Esophagus muscularis mucosa (tissue), 4 donors: Measurements from ENCODE around the gene MFSD12. TPM values are rescaled to one million over a fixed set of nuclear protein-coding genes. Genes with fewer than 3 reads are reported as not detected.

ENCODE experiments used
- DNase-seq: peaks from one replicate; pipeline ENCODE4 v3.0.0-alpha.2; 2017; ENCODE audit errors: extremely low spot score
- H3K27ac ChIP-seq, 4 donors: fragments of 200-600 bp; sonication (generic); replicated peaks in 1 of 4; 1 replicate in 3 of 4; 2 replicates in 1 of 4; pipeline ENCODE4 v1.5.1; 2016 to 2019; ENCODE audit warnings: mild to moderate bottlenecking in 1 of 4
- H3K27me3 ChIP-seq, 4 donors: fragments of 200-600 bp; sonication (generic); one replicate each; pipeline versions ENCODE4 v1.5.1 to v1.6.0; 2016 to 2019
- H3K36me3 ChIP-seq, 4 donors: fragments of 200-600 bp; sonication (generic); one replicate each; pipeline ENCODE4 v1.5.1; 2016 to 2019
- H3K4me1 ChIP-seq, 4 donors: fragments of 200-600 bp; sonication (generic); one replicate each; pipeline ENCODE4 v1.5.1; 2016 to 2019
- H3K4me3 ChIP-seq, 4 donors: fragments of 200-600 bp; sonication (generic); 1 replicate in 2 of 4; 2 replicates in 2 of 4; pipeline ENCODE4 v1.5.1; 2016 to 2019; ENCODE audit warnings: mild to moderate bottlenecking in 4 of 4, moderate library complexity in 1 of 4
- H3K9me3 ChIP-seq, 4 donors: fragments of 200-600 bp; sonication (generic); 1 replicate in 3 of 4; 2 replicates in 1 of 4; pipeline ENCODE4 v1.5.1; 2016 to 2019
- CTCF ChIP-seq, 3 experiments: fragments of 200-600 bp in 2 of 3; fragments of 450-650 bp in 1 of 3; sonication (generic) in 2 of 3; IDR thresholded peaks; one replicate each; pipeline ENCODE4 v1.5.1; 2017 to 2019; ENCODE audit warnings: antibody characterized with exemption in 3 of 3, mild to moderate bottlenecking in 2 of 3, moderate library complexity in 1 of 3
- EP300 ChIP-seq: sonication (generic); formaldehyde crosslinking; IDR thresholded peaks from one replicate; pipeline ENCODE4 v1.6.1; 2017; ENCODE audit warnings: antibody characterized with exemption
- POLR2A ChIP-seq: fragments of 450-650 bp; IDR thresholded peaks from one replicate; pipeline ENCODE4 v1.6.1; 2017; ENCODE audit warnings: antibody characterized with exemption, moderate library complexity, mild to moderate bottlenecking, low read depth
- POLR2AphosphoS5 ChIP-seq, 2 donors: sonication (generic); formaldehyde crosslinking; IDR thresholded peaks; one replicate each; pipeline ENCODE4 v1.6.1; 2017; ENCODE audit warnings: antibody characterized with exemption in 2 of 2
- WGBS: methylation state at CpG from one replicate; pipeline ENCODE4 v1.1.5; 2018; 5-methylcytosine and 5-hydroxymethylcytosine counted together
- intact Hi-C: fragments of 100-400 bp; cut with DNase I; formaldehyde crosslinking; loops from one replicate; pipeline ENCODE4 v1.15.1; 2023
- total RNA-seq, 4 donors: library from RNA; depleted of rRNA; stranded (reverse); fragments of >200 nt; gene quantifications; one replicate each; pipeline versions ENCODE4 v1.1.0 to v1.2.1, GENCODE V29; 2016

The MFSD12 gene
- total RNA-seq, 4 donors from 2014 or later = 28.2 to 87.0 (median 62.4) TPM

- DNase-seq = no peak
- Histone ChIP-seq H3K27me3 (no peaks in the 10 kb centered on the region), H3K4me3 (peak overlapping the region; percentile 70 to 95 (median 84)), H3K36me3 (no peaks in the 10 kb centered on the region), H3K9me3 (no peaks in the 10 kb centered on the region), H3K27ac (peak overlapping the region; percentile 82 to 87 (median 84)), H3K4me1 (peaks cover 27 to 57% (median 55%) of the 10 kb centered on the region in 4 donors)
- 0% methylated on average over 12 of the region's 60 CpGs for WGBS
- intact Hi-C loops = loop anchor here (5.0 kb wide), 1 partner anchor 60 kb away; no protein-coding TSS in a partner anchor
- TF ChIP-seq POLR2AphosphoS5 (IDR thresholded peaks at IDR 0.05) = no peak
- TF ChIP-seq CTCF (IDR thresholded peaks at IDR 0.05) = peak in 1 of 3 experiments; percentile 13
- TF ChIP-seq EP300 = no peak
- no peak for TF ChIP-seq POLR2A
These were observed 367 bp downstream of the MFSD12 start for GRCh38 chr19:3556978-3557460.

- intact Hi-C loops = loop anchor here (5.0 kb wide), 1 partner anchor 61 kb away; no protein-coding TSS in a partner anchor
- Histone ChIP-seq H3K4me1 (peaks cover 27 to 57% (median 55%) of the 10 kb centered on the region in 4 donors), H3K27ac (peak overlapping the region; percentile 82 to 87 (median 84)), H3K36me3 (no peaks in the 10 kb centered on the region), H3K4me3 (peak overlapping the region; percentile 70 to 95 (median 84)), H3K9me3 (no peaks in the 10 kb centered on the region), H3K27me3 (no peaks in the 10 kb centered on the region)
- 28% methylated on average over 9 of the region's 9 CpGs for WGBS
- TF ChIP-seq CTCF (IDR thresholded peaks at IDR 0.05) = no peak
- TF ChIP-seq POLR2AphosphoS5 (IDR thresholded peaks at IDR 0.05) = no peak
- no peak for TF ChIP-seq POLR2A
- no peak for TF ChIP-seq EP300
- DNase-seq = no peak
These were observed 886 bp downstream of the MFSD12 start for GRCh38 chr19:3556423-3556977.

GRCh38 chr19:3555653-3556422, 1.5 kb downstream of the MFSD12 start:
- no peak for DNase-seq
- Histone ChIP-seq H3K27ac (peak overlapping the region in 1 of 4 donors; percentile 83), H3K9me3 (no peaks in the 10 kb centered on the region), H3K4me3 (peak overlapping the region; percentile 70 to 95 (median 84)), H3K27me3 (no peaks in the 10 kb centered on the region), H3K36me3 (peaks cover 0 to 6% (median 3%) of the 10 kb centered on the region in 4 donors), H3K4me1 (peaks cover 27 to 57% (median 55%) of the 10 kb centered on the region in 4 donors)
- TF ChIP-seq POLR2A (no peak), EP300 (no peak), CTCF (IDR thresholded peaks at IDR 0.05) (no peak), POLR2AphosphoS5 (IDR thresholded peaks at IDR 0.05) (no peak)
- WGBS = 82% methylated on average over 12 of the region's 15 CpGs
- intact Hi-C loops = loop anchor here (5.0 kb wide), 1 partner anchor 61 kb away; no protein-coding TSS in a partner anchor

GRCh38 chr19:3554254-3555083, 2.9 kb downstream of the MFSD12 start:
- TF ChIP-seq POLR2A (no peak), CTCF (IDR thresholded peaks at IDR 0.05) (no peak), POLR2AphosphoS5 (IDR thresholded peaks at IDR 0.05) (no peak), EP300 (no peak)
- Histone ChIP-seq H3K9me3 (no peaks in the 10 kb centered on the region), H3K36me3 (peaks cover 0 to 11% (median 5%) of the 10 kb centered on the region in 4 donors), H3K4me1 (peaks cover 27 to 57% (median 55%) of the 10 kb centered on the region in 4 donors), H3K4me3 (no peak overlapping the region), H3K27me3 (no peaks in the 10 kb centered on the region), H3K27ac (peak overlapping the region in 2 of 4 donors; percentile 23 to 35)
- 72% methylated on average over 21 of the region's 21 CpGs for WGBS
- intact Hi-C loops = loop anchor here (5.0 kb wide), 1 partner anchor 63 kb away; no protein-coding TSS in a partner anchor
- no peak for DNase-seq
